ENCODE results near the gene CEND1.

CEND1 gene

DNA sequence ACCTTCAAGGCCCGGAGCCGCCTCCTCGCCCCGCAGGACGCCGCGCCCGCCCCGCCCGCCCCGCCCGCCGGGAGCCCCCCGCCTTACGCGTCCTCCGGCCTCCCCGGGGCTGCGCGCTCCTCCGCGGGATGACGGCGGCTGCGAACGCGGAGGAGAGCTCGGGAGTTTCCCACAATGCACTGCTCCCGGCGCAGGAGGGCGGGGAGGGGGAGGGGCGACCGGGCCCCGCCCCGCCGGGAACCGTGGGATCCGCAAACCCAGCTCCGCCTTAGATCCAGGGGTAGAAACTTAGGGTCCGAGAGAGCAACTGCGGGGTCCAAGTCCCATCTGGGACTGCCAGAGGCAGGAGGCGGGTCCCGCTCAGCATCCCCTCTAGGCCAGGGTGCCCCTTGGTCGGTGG, at the start of gene CEND1:
Gene CEND1, minus strand, starts transcription at position 148 of the 400 bp plus-strand sequence. CDS start 1,514 bp downstream, outside the sequence.
- 0 out of 2 replicates have a peak within 1 kb of the TSS, but pooled peaks have one; percentile 30 for H2AFZ ChIP-seq (ENCODE audit: low read length)

DNA sequence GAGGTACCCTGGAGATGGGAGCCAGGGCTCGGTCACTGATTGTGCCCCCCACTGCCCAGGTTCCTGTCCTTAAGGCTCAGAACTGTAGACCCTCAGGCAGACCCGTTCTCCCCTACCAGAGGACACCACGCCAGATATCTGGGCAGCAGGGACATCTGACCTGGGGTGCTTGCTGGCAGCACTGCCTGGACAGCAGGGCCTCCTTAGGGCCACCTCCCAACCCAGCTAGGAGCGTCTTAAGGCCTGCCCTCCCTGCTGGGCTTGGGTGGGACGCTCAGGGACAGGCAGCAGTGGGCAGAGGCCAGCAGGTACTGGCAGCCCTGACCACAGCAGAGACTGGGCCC, 49.4 kb upstream of the CEND1 start:
- H3K27me3 ChIP-seq (replicated peaks; ENCODE audit: insufficient read depth, low read length) = peaks cover 13% of the 10 kb centered on the region
- DNase-seq = no peak
- H4K20me1 ChIP-seq (ENCODE audit: insufficient read depth, low read length) = peaks cover 9% of the 10 kb centered on the region
- no peak overlapping the region for H2AFZ ChIP-seq (ENCODE audit: low read length)
- no peaks in the 10 kb centered on the region for H3F3A ChIP-seq (ENCODE audit: insufficient read depth, low read length)
- no peaks in the 10 kb centered on the region for H3K9me3 ChIP-seq (replicated peaks; ENCODE audit: insufficient read depth, low read length)
- H3K36me3 ChIP-seq (replicated peaks; ENCODE audit: insufficient read depth, low read length) = 0 out of 2 replicates have a peak, but pooled peaks cover 4% of the 10 kb centered on the region
- no peaks in the 10 kb centered on the region for H3K9me2 ChIP-seq (replicated peaks; ENCODE audit: insufficient read depth, low read length)
- no peak overlapping the region for H3K4me3 ChIP-seq (ENCODE audit: low read length)
- H3K4me1 ChIP-seq (ENCODE audit: low read length) = peaks cover 10% of the 10 kb centered on the region
- H3K27ac ChIP-seq (ENCODE audit: low read length) = no peak overlapping the region
- H3K79me2 ChIP-seq (ENCODE audit: low read length) = peaks cover 31% of the 10 kb centered on the region
- TF ChIP-seq, protein P1, sequence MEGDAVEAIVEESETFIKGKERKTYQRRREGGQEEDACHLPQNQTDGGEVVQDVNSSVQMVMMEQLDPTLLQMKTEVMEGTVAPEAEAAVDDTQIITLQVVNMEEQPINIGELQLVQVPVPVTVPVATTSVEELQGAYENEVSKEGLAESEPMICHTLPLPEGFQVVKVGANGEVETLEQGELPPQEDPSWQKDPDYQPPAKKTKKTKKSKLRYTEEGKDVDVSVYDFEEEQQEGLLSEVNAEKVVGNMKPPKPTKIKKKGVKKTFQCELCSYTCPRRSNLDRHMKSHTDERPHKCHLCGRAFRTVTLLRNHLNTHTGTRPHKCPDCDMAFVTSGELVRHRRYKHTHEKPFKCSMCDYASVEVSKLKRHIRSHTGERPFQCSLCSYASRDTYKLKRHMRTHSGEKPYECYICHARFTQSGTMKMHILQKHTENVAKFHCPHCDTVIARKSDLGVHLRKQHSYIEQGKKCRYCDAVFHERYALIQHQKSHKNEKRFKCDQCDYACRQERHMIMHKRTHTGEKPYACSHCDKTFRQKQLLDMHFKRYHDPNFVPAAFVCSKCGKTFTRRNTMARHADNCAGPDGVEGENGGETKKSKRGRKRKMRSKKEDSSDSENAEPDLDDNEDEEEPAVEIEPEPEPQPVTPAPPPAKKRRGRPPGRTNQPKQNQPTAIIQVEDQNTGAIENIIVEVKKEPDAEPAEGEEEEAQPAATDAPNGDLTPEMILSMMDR (IDR thresholded peaks at IDR 0.05; ENCODE audit: low read length) = no peak
- no peak for TF ChIP-seq EZH2 (optimal IDR thresholded peaks at IDR 0.05; ENCODE audit: low read depth, low read length)
- TF ChIP-seq EZH2phosphoT487 (IDR thresholded peaks at IDR 0.05; ENCODE audit: low read length) = no peak
- H3K9ac ChIP-seq (ENCODE audit: low read length) = no peak overlapping the region
- H3K4me2 ChIP-seq (ENCODE audit: low read depth, low read length) = no peak overlapping the region

More for the DNA sequence above, at the start of gene CEND1:
- no peak for TF ChIP-seq EZH2 (optimal IDR thresholded peaks at IDR 0.05; ENCODE audit: low read depth, low read length)
- TF ChIP-seq, protein P1 (IDR thresholded peaks at IDR 0.05; ENCODE audit: low read length) = no peak
- no peak for TF ChIP-seq EZH2phosphoT487 (IDR thresholded peaks at IDR 0.05; ENCODE audit: low read length)
- peak within 1 kb of the TSS; percentile 41 for H3K9ac ChIP-seq (ENCODE audit: low read length)
- no peaks in the 10 kb centered on the region for H3K9me3 ChIP-seq (replicated peaks; ENCODE audit: insufficient read depth, low read length)
- DNase-seq = peak; percentile 61
- H3K27ac ChIP-seq (ENCODE audit: low read length) = peak within 1 kb of the TSS; percentile 4; the same call in 1 of the 2 replicates
- H3K4me3 ChIP-seq (ENCODE audit: low read length) = peak within 1 kb of the TSS; percentile 85
- H3K9me2 ChIP-seq (replicated peaks; ENCODE audit: insufficient read depth, low read length) = no peaks in the 10 kb centered on the region
- 0 out of 2 replicates have a peak, but pooled peaks cover 3% of the 10 kb centered on the region for H3K4me1 ChIP-seq (ENCODE audit: low read length)
- H3K4me2 ChIP-seq (ENCODE audit: low read depth, low read length) = peak within 1 kb of the TSS; percentile 73
- H3K27me3 ChIP-seq (replicated peaks; ENCODE audit: insufficient read depth, low read length) = no peaks in the 10 kb centered on the region
- H4K20me1 ChIP-seq (ENCODE audit: insufficient read depth, low read length) = no peaks in the 10 kb centered on the region
- H3F3A ChIP-seq (ENCODE audit: insufficient read depth, low read length) = peaks cover 10% of the 10 kb centered on the region; the same call in 1 of the 2 replicates
- H3K79me2 ChIP-seq (ENCODE audit: low read length) = peaks cover 32% of the 10 kb centered on the region
- H3K36me3 ChIP-seq (replicated peaks; ENCODE audit: insufficient read depth, low read length) = no peaks in the 10 kb centered on the region

DNA sequence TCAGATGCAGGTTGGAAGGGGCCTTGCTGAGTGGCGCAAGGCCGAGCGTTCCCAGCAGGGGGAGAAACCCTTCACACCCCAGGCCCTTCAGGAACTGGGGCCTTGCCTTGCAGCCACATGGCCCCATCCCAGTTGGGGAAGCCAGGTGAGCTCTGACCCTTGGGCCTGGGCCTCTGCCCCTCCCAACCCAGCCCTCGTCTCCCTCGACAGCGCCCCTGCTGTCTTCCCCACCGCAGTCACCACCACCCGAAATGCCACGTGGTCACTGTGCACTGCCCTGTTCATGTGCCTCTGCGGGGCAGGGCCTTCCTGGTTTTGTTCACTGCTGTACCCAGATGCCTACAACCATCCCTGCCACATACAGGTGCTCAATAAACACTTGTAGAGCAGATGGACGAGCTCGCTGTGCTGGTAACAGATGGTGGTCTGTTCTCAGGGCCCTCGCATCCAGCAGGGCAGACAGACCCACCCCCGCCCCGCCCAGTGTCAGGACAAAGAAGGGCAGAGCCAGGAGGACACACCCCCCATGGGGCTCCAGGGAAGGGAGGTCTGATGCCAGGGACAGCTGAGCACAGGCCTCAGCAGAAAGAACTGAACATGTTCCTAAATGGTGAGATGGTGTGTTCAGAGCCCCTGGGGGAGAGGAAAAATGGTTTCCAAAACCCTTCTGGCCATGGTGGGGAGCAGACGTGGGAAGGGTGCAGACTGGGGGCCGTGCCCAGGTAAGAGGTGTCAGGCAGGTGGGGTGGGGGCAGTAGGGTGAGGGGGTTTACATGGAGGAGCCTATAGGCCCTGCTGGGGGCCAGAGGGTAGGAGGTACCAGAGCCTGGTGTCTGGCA, 48.8 kb upstream of the CEND1 start:
- no peak for DNase-seq
- Histone ChIP-seq H4K20me1 (ENCODE audit: insufficient read depth, low read length) (peaks cover 9% of the 10 kb centered on the region), H3K79me2 (ENCODE audit: low read length) (peaks cover 33% of the 10 kb centered on the region), H3K27ac (ENCODE audit: low read length) (no peak overlapping the region), H3K4me1 (ENCODE audit: low read length) (peaks cover 13% of the 10 kb centered on the region), H3K9ac (ENCODE audit: low read length) (no peak overlapping the region), H3K9me2 (replicated peaks; ENCODE audit: insufficient read depth, low read length) (no peaks in the 10 kb centered on the region), H3K9me3 (replicated peaks; ENCODE audit: insufficient read depth, low read length) (no peaks in the 10 kb centered on the region), H3K4me2 (ENCODE audit: low read depth, low read length) (no peak overlapping the region), H3K4me3 (ENCODE audit: low read length) (no peak overlapping the region), H3K27me3 (replicated peaks; ENCODE audit: insufficient read depth, low read length) (peaks cover 7% of the 10 kb centered on the region), H3K36me3 (replicated peaks; ENCODE audit: insufficient read depth, low read length) (0 out of 2 replicates have a peak, but pooled peaks cover 4% of the 10 kb centered on the region), H3F3A (ENCODE audit: insufficient read depth, low read length) (no peaks in the 10 kb centered on the region), H2AFZ (ENCODE audit: low read length) (no peak overlapping the region)
- TF ChIP-seq, protein P1 (IDR thresholded peaks at IDR 0.05; ENCODE audit: low read length) = no peak
- TF ChIP-seq EZH2 (optimal IDR thresholded peaks at IDR 0.05; ENCODE audit: low read depth, low read length) (no peak), EZH2phosphoT487 (IDR thresholded peaks at IDR 0.05; ENCODE audit: low read length) (no peak)

Data from MM.1S (cell line).